ENCODE measurements around the gene SLC8A3. TPM values are rescaled to one million over a fixed set of nuclear protein-coding genes. Genes with fewer than 3 reads are reported as not detected.

Gene SLC8A3
- total RNA-seq, 1 experiment from 2014 or later = not detected

DNA sequence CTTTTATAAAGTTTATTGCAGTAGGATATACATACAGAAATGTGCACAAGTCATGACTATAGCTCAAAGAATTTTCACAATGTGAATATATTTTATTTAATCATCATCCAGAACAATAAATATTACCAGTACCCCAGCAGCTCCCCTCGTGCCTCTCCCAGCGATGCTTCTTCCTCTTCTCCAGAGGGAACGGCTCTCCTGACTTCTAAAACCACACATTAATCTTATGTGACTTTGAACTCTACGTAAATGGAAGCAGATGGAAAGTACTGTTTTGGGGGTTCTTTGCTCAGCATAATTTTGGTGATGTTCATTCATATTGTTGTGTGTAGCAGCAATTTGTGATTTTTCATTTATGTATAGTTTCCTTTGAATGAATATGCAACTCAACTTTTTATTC lies 4.6 kb upstream of the SLC8A3 start:
- no peak overlapping the region for H2AFZ ChIP-seq (ENCODE audit: low read depth, low read length, poor library complexity, severe bottlenecking)
- no TSS peak for BruUV-seq (replicated peaks)
- no peaks in the 10 kb centered on the region for H3K9me3 ChIP-seq (ENCODE audit: control insufficient read depth in 1 of 2, insufficient read depth in 1 of 2, low read depth in 1 of 2, low read length in 2 of 2)
- no peak for ATAC-seq
- H3K27me3 ChIP-seq (ENCODE audit: insufficient read depth, low read length) = peaks cover 22% of the 10 kb centered on the region
- no peaks in the 10 kb centered on the region for H3K36me3 ChIP-seq (ENCODE audit: control insufficient read depth in 1 of 2, insufficient read depth in 2 of 2, low read length in 2 of 2)
- H3K4me2 ChIP-seq (ENCODE audit: low read length) = no peak overlapping the region
- H3K4me3 ChIP-seq (replicated peaks in 1 of 2; ENCODE audit: low read depth in 1 of 2, low read length in 2 of 2) = no peak overlapping the region
- no peak for DNase-seq (ENCODE audit: low read depth, low spot score)
- ChIA-PET CTCF (no interaction called here), RAD21 (ENCODE audit: low non-redundant PET in 1 of 2, low total read pairs in 2 of 2, uncharacterized antibody in 2 of 2, unreplicated experiment in 2 of 2) (no interaction called here), POLR2A (no interaction called here)
- no peaks in the 10 kb centered on the region for H4K20me1 ChIP-seq (ENCODE audit: insufficient read depth)
- TF ChIP-seq, protein P1, sequence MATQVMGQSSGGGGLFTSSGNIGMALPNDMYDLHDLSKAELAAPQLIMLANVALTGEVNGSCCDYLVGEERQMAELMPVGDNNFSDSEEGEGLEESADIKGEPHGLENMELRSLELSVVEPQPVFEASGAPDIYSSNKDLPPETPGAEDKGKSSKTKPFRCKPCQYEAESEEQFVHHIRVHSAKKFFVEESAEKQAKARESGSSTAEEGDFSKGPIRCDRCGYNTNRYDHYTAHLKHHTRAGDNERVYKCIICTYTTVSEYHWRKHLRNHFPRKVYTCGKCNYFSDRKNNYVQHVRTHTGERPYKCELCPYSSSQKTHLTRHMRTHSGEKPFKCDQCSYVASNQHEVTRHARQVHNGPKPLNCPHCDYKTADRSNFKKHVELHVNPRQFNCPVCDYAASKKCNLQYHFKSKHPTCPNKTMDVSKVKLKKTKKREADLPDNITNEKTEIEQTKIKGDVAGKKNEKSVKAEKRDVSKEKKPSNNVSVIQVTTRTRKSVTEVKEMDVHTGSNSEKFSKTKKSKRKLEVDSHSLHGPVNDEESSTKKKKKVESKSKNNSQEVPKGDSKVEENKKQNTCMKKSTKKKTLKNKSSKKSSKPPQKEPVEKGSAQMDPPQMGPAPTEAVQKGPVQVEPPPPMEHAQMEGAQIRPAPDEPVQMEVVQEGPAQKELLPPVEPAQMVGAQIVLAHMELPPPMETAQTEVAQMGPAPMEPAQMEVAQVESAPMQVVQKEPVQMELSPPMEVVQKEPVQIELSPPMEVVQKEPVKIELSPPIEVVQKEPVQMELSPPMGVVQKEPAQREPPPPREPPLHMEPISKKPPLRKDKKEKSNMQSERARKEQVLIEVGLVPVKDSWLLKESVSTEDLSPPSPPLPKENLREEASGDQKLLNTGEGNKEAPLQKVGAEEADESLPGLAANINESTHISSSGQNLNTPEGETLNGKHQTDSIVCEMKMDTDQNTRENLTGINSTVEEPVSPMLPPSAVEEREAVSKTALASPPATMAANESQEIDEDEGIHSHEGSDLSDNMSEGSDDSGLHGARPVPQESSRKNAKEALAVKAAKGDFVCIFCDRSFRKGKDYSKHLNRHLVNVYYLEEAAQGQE (IDR thresholded peaks at IDR 0.05; ENCODE audit: low read depth) = no peak
- TF ChIP-seq POLR2A (IDR thresholded peaks at IDR 0.05; ENCODE audit: borderline replicate concordance, extremely low read depth, insufficient read depth, insufficient read length) (no peak), FOSL1 (IDR thresholded peaks at IDR 0.05; ENCODE audit: low read depth) (no peak), ZNF274 (IDR thresholded peaks at IDR 0.05; ENCODE audit: low read depth, low read length) (no peak), EGR1 (IDR thresholded peaks at IDR 0.05; ENCODE audit: low read depth) (no peak), RAD21 (IDR thresholded peaks at IDR 0.05; ENCODE audit: low read depth) (no peak), ZFX (IDR thresholded peaks at IDR 0.05) (no peak), POLR2AphosphoS5 (IDR thresholded peaks at IDR 0.05; ENCODE audit: low read depth, low read length) (no peak), CEBPB (IDR thresholded peaks at IDR 0.05; ENCODE audit: low read depth) (no peak), SIN3A (IDR thresholded peaks at IDR 0.05; ENCODE audit: low read depth) (no peak), SP1 (IDR thresholded peaks at IDR 0.05; ENCODE audit: low read depth) (no peak), YY1 (IDR thresholded peaks at IDR 0.05; ENCODE audit: extremely low read depth, insufficient replicate concordance, low read depth, low read length) (no peak), CBX3 (IDR thresholded peaks at IDR 0.05; ENCODE audit: low read depth) (no peak)
- TF ChIP-seq, protein P2, sequence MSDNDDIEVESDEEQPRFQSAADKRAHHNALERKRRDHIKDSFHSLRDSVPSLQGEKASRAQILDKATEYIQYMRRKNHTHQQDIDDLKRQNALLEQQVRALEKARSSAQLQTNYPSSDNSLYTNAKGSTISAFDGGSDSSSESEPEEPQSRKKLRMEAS (IDR thresholded peaks at IDR 0.05) = no peak
- TF ChIP-seq, protein P3, sequence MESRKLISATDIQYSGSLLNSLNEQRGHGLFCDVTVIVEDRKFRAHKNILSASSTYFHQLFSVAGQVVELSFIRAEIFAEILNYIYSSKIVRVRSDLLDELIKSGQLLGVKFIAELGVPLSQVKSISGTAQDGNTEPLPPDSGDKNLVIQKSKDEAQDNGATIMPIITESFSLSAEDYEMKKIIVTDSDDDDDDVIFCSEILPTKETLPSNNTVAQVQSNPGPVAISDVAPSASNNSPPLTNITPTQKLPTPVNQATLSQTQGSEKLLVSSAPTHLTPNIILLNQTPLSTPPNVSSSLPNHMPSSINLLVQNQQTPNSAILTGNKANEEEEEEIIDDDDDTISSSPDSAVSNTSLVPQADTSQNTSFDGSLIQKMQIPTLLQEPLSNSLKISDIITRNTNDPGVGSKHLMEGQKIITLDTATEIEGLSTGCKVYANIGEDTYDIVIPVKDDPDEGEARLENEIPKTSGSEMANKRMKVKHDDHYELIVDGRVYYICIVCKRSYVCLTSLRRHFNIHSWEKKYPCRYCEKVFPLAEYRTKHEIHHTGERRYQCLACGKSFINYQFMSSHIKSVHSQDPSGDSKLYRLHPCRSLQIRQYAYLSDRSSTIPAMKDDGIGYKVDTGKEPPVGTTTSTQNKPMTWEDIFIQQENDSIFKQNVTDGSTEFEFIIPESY (IDR thresholded peaks at IDR 0.05; ENCODE audit: extremely low read depth, insufficient replicate concordance, low read length) = no peak
- TF ChIP-seq, protein P4, sequence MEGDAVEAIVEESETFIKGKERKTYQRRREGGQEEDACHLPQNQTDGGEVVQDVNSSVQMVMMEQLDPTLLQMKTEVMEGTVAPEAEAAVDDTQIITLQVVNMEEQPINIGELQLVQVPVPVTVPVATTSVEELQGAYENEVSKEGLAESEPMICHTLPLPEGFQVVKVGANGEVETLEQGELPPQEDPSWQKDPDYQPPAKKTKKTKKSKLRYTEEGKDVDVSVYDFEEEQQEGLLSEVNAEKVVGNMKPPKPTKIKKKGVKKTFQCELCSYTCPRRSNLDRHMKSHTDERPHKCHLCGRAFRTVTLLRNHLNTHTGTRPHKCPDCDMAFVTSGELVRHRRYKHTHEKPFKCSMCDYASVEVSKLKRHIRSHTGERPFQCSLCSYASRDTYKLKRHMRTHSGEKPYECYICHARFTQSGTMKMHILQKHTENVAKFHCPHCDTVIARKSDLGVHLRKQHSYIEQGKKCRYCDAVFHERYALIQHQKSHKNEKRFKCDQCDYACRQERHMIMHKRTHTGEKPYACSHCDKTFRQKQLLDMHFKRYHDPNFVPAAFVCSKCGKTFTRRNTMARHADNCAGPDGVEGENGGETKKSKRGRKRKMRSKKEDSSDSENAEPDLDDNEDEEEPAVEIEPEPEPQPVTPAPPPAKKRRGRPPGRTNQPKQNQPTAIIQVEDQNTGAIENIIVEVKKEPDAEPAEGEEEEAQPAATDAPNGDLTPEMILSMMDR (IDR thresholded peaks at IDR 0.05 in 2 of 3, conservative IDR thresholded peaks at IDR 0.05 in 1 of 3; ENCODE audit: borderline replicate concordance in 1 of 3, insufficient read depth in 1 of 3, low read depth in 2 of 3, low read length in 2 of 3) = no peak
- H3K79me2 ChIP-seq (ENCODE audit: insufficient read depth, low read length) = no peaks in the 10 kb centered on the region
- no peak overlapping the region for H3K27ac ChIP-seq (ENCODE audit: low read depth, low read length)
- no peaks in the 10 kb centered on the region for H3K9me2 ChIP-seq (ENCODE audit: insufficient read depth)
- no peaks in the 10 kb centered on the region for H3K4me1 ChIP-seq (ENCODE audit: control insufficient read depth in 1 of 2, insufficient read depth in 2 of 2, low read length in 2 of 2)
- intact Hi-C loops (cut with micrococcal nuclease) = no loop called here
- H3K9ac ChIP-seq (ENCODE audit: low read length) = no peak overlapping the region
